Neuron (in vitro differentiated cells): ENCODE results near the gene ITM2C.

Source experiments
- H2AFZ ChIP-seq: one replicate; pipeline ENCODE4 v1.6.1; 2013; ENCODE audit warnings: low read depth, mild to moderate bottlenecking, inconsistent platforms, low read length, moderate library complexity
- H3K27me3 ChIP-seq: one replicate; pipeline ENCODE4 v1.6.1; 2013; ENCODE audit warnings: low read length; ENCODE audit not compliant: insufficient read depth
- H3K36me3 ChIP-seq: one replicate; pipeline ENCODE4 v1.6.1; 2013; ENCODE audit warnings: low read length; ENCODE audit not compliant: insufficient read depth
- H3K4me1 ChIP-seq: one replicate; pipeline ENCODE4 v1.6.1; 2013; ENCODE audit warnings: low read length; ENCODE audit not compliant: insufficient read depth
- H3K4me3 ChIP-seq: 2 replicates; pipeline ENCODE4 v1.5.1; 2013; ENCODE audit warnings: mild to moderate bottlenecking, low read length, moderate library complexity
- H3K9me3 ChIP-seq: one replicate; pipeline ENCODE4 v1.6.1; 2013; ENCODE audit warnings: low read length

The ITM2C gene

GRCh38 chr2:230895536-230896345 is 31.0 kb downstream of the ITM2C start:
- Histone ChIP-seq H3K4me1 (peaks cover 25% of the 10 kb centered on the region), H2AFZ (no peak overlapping the region), H3K27me3 (no peaks in the 10 kb centered on the region), H3K4me3 (no peak overlapping the region), H3K9me3 (no peaks in the 10 kb centered on the region), H3K36me3 (no peaks in the 10 kb centered on the region)

- H2AFZ ChIP-seq, result no peak overlapping the region
- H3K36me3 ChIP-seq, result no peaks in the 10 kb centered on the region
- no peaks in the 10 kb centered on the region for H3K27me3 ChIP-seq
- peaks cover 24% of the 10 kb centered on the region for H3K4me1 ChIP-seq
- no peaks in the 10 kb centered on the region for H3K9me3 ChIP-seq
- H3K4me3 ChIP-seq, result no peak overlapping the region
Measured at GRCh38 chr2:230896346-230897115, 31.8 kb downstream of the ITM2C start.

GRCh38 chr2:230898016-230898712 is 33.4 kb downstream of the ITM2C start:
- Histone ChIP-seq H3K4me1 (peaks cover 22% of the 10 kb centered on the region), H3K27me3 (no peaks in the 10 kb centered on the region), H3K4me3 (no peak overlapping the region), H2AFZ (no peak overlapping the region), H3K9me3 (no peaks in the 10 kb centered on the region), H3K36me3 (no peaks in the 10 kb centered on the region)

- Histone ChIP-seq H3K27me3 (no peaks in the 10 kb centered on the region), H3K36me3 (no peaks in the 10 kb centered on the region), H2AFZ (peak overlapping the region; percentile 44), H3K9me3 (no peaks in the 10 kb centered on the region), H3K4me3 (no peak overlapping the region), H3K4me1 (peaks cover 21% of the 10 kb centered on the region)
Measured at GRCh38 chr2:230898713-230899091, 34.0 kb downstream of the ITM2C start.

- Histone ChIP-seq H3K27me3 (no peaks in the 10 kb centered on the region), H3K4me3 (no peak overlapping the region)
Measured at GRCh38 chr2:230899287-230899686, 34.5 kb downstream of the ITM2C start.

GRCh38 chr2:230899786-230900185 is 35.0 kb downstream of the ITM2C start:
- Histone ChIP-seq H3K36me3 (no peaks in the 10 kb centered on the region), H3K4me3 (no peak overlapping the region), H3K4me1 (peaks cover 15% of the 10 kb centered on the region), H3K9me3 (no peaks in the 10 kb centered on the region), H2AFZ (no peak overlapping the region), H3K27me3 (no peaks in the 10 kb centered on the region)

More at GRCh38 chr2:230899287-230899686, 34.5 kb downstream of the ITM2C start:
- H3K9me3 ChIP-seq, result no peaks in the 10 kb centered on the region
- no peaks in the 10 kb centered on the region for H3K36me3 ChIP-seq
- H3K4me1 ChIP-seq, result peaks cover 16% of the 10 kb centered on the region
- H2AFZ ChIP-seq, result peak overlapping the region; percentile 44

GRCh38 chr2:230900336-230900995 is 35.7 kb downstream of the ITM2C start:
- no peaks in the 10 kb centered on the region for H3K9me3 ChIP-seq
- no peaks in the 10 kb centered on the region for H3K36me3 ChIP-seq
- H3K4me3 ChIP-seq, result no peak overlapping the region
- H3K4me1 ChIP-seq, result peaks cover 20% of the 10 kb centered on the region
- no peaks in the 10 kb centered on the region for H3K27me3 ChIP-seq
- no peak overlapping the region for H2AFZ ChIP-seq

GRCh38 chr2:230901006-230901405 is 36.3 kb downstream of the ITM2C start:
- Histone ChIP-seq H3K9me3 (no peaks in the 10 kb centered on the region), H3K27me3 (no peaks in the 10 kb centered on the region), H3K4me3 (no peak overlapping the region), H2AFZ (no peak overlapping the region), H3K36me3 (no peaks in the 10 kb centered on the region), H3K4me1 (peaks cover 26% of the 10 kb centered on the region)

GRCh38 chr2:230902180-230902899 is 37.6 kb downstream of the ITM2C start:
- H3K27me3 ChIP-seq, result no peaks in the 10 kb centered on the region
- H3K36me3 ChIP-seq, result no peaks in the 10 kb centered on the region
- H3K4me1 ChIP-seq, result peaks cover 27% of the 10 kb centered on the region
- H2AFZ ChIP-seq, result no peak overlapping the region
- H3K4me3 ChIP-seq, result no peak overlapping the region
- H3K9me3 ChIP-seq, result no peaks in the 10 kb centered on the region

- Histone ChIP-seq H3K9me3 (no peaks in the 10 kb centered on the region), H3K4me3 (no peak overlapping the region), H3K27me3 (no peaks in the 10 kb centered on the region), H3K36me3 (no peaks in the 10 kb centered on the region), H2AFZ (no peak overlapping the region), H3K4me1 (peaks cover 27% of the 10 kb centered on the region)
Measured at GRCh38 chr2:230903231-230904150, 38.7 kb downstream of the ITM2C start.

GRCh38 chr2:230904856-230905447 is 40.2 kb downstream of the ITM2C start:
- Histone ChIP-seq H3K4me1 (peaks cover 12% of the 10 kb centered on the region), H3K27me3 (no peaks in the 10 kb centered on the region), H3K4me3 (no peak overlapping the region)

More at GRCh38 chr2:230904856-230905447, 40.2 kb downstream of the ITM2C start:
- H2AFZ ChIP-seq, result peak overlapping the region; percentile 21
- H3K9me3 ChIP-seq, result no peaks in the 10 kb centered on the region
- H3K36me3 ChIP-seq, result no peaks in the 10 kb centered on the region
